HEK293 (cell line): ENCODE data around the gene CENPX.
A peak's percentile ranks its signal among the peaks of the same experiment; 100 is the strongest.

Experiments used
- BCL11B ChIP-seq: fragments of 450-650 bp; formaldehyde crosslinking; IDR thresholded peaks from 2 replicates; pipeline ENCODE4 v1.5.1; 2016; ENCODE audit warnings: low read depth, missing biosample characterization, missing genetic modification characterization
- EGR2 ChIP-seq: fragments of 450-650 bp; formaldehyde crosslinking; IDR thresholded peaks from 2 replicates; pipeline ENCODE4 v1.5.1; 2016; ENCODE audit warnings: low read depth, missing biosample characterization, missing genetic modification characterization
- GLI2 ChIP-seq: fragments of 450-650 bp; formaldehyde crosslinking; IDR thresholded peaks from 2 replicates; pipeline ENCODE4; 2017; ENCODE audit warnings: missing biosample characterization, missing genetic modification characterization, low read depth, borderline replicate concordance
- GLIS1 ChIP-seq: fragments of 450-650 bp; formaldehyde crosslinking; IDR thresholded peaks from 2 replicates; pipeline ENCODE4 v1.5.1; 2016; ENCODE audit warnings: missing biosample characterization, missing genetic modification characterization
- GLIS2 ChIP-seq: fragments of 450-650 bp; formaldehyde crosslinking; IDR thresholded peaks from 2 replicates; pipeline ENCODE4 v1.5.1; 2016; ENCODE audit warnings: missing biosample characterization, missing genetic modification characterization
- KLF8 ChIP-seq: fragments of 450-650 bp; formaldehyde crosslinking; IDR thresholded peaks from 2 replicates; pipeline ENCODE4 v1.5.1; 2016; ENCODE audit warnings: missing biosample characterization, missing genetic modification characterization
- MEIS1 ChIP-seq: sonication (generic); formaldehyde crosslinking; IDR thresholded peaks from 2 replicates; pipeline ENCODE4 v1.8.1; 2022; ENCODE audit warnings: missing genetic modification reagents, mild to moderate bottlenecking, borderline replicate concordance
- MZF1 ChIP-seq: fragments of 450-650 bp; formaldehyde crosslinking; IDR thresholded peaks from 2 replicates; pipeline ENCODE4 v1.5.1; 2017; ENCODE audit warnings: missing biosample characterization, missing genetic modification characterization, borderline replicate concordance
- OSR2 ChIP-seq: fragments of 450-650 bp; formaldehyde crosslinking; IDR thresholded peaks from 2 replicates; pipeline ENCODE4 v1.5.1; 2016; ENCODE audit warnings: missing biosample characterization, missing genetic modification characterization
- PRDM1 ChIP-seq: fragments of 450-650 bp; formaldehyde crosslinking; IDR thresholded peaks from 2 replicates; pipeline ENCODE4; 2016; ENCODE audit warnings: missing biosample characterization, missing genetic modification characterization
- RBAK ChIP-seq: fragments of 450-650 bp; formaldehyde crosslinking; IDR thresholded peaks from 2 replicates; pipeline ENCODE4 v1.5.1; 2016; ENCODE audit warnings: missing biosample characterization, missing genetic modification characterization
- REPIN1 ChIP-seq: fragments of 450-650 bp; formaldehyde crosslinking; IDR thresholded peaks from 2 replicates; pipeline ENCODE4 v1.5.1; 2017; ENCODE audit warnings: missing biosample characterization, missing genetic modification characterization, low read depth
- ZBTB11 ChIP-seq: fragments of 450-650 bp; formaldehyde crosslinking; conservative IDR thresholded peaks from 2 replicates; pipeline ENCODE4 v1.5.1; 2016; ENCODE audit warnings: low read depth, missing biosample characterization, missing genetic modification characterization
- ZBTB17 ChIP-seq: fragments of 450-650 bp; formaldehyde crosslinking; IDR thresholded peaks from 2 replicates; pipeline ENCODE4 v1.5.1; 2016; ENCODE audit warnings: missing biosample characterization, missing genetic modification characterization
- ZBTB48 ChIP-seq: fragments of 450-650 bp; formaldehyde crosslinking; IDR thresholded peaks from 2 replicates; pipeline ENCODE4 v1.5.1; 2016; ENCODE audit warnings: missing biosample characterization, missing genetic modification characterization
- ZBTB49 ChIP-seq: fragments of 450-650 bp; formaldehyde crosslinking; IDR thresholded peaks from 2 replicates; pipeline ENCODE4 v1.5.1; 2016; ENCODE audit warnings: missing biosample characterization, missing genetic modification characterization, low read depth
- ZBTB6 ChIP-seq: fragments of 450-650 bp; formaldehyde crosslinking; IDR thresholded peaks from 2 replicates; pipeline ENCODE4 v1.5.1; 2017; ENCODE audit warnings: missing biosample characterization, missing genetic modification characterization
- ZBTB8A ChIP-seq: fragments of 450-650 bp; formaldehyde crosslinking; IDR thresholded peaks from 2 replicates; pipeline ENCODE4 v1.5.1; 2016; ENCODE audit warnings: missing biosample characterization, missing genetic modification characterization
- ZFP3 ChIP-seq: fragments of 450-650 bp; formaldehyde crosslinking; IDR thresholded peaks from 2 replicates; pipeline ENCODE4 v1.5.1; 2016; ENCODE audit warnings: low read depth, missing biosample characterization, missing genetic modification characterization
- ZNF146 ChIP-seq: fragments of 450-650 bp; formaldehyde crosslinking; IDR thresholded peaks from 2 replicates; pipeline ENCODE4 v1.5.1; 2016; ENCODE audit warnings: missing biosample characterization, missing genetic modification characterization
- ZNF16 ChIP-seq: fragments of 450-650 bp; formaldehyde crosslinking; IDR thresholded peaks from 2 replicates; pipeline ENCODE4 v1.5.1; 2016; ENCODE audit warnings: low read depth, missing biosample characterization, missing genetic modification characterization
- ZNF26 ChIP-seq: fragments of 450-650 bp; formaldehyde crosslinking; IDR thresholded peaks from 2 replicates; pipeline ENCODE4 v1.5.1; 2016; ENCODE audit warnings: missing biosample characterization, missing genetic modification characterization
- ZNF394 ChIP-seq: fragments of 450-650 bp; formaldehyde crosslinking; IDR thresholded peaks from 2 replicates; pipeline ENCODE4 v1.5.1; 2016; ENCODE audit warnings: missing biosample characterization, missing genetic modification characterization, mild to moderate bottlenecking, moderate library complexity, borderline replicate concordance
- ZNF580 ChIP-seq: fragments of 450-650 bp; formaldehyde crosslinking; IDR thresholded peaks from 2 replicates; pipeline ENCODE4 v1.5.1; 2016; ENCODE audit warnings: missing biosample characterization, missing genetic modification characterization
- ZNF585B ChIP-seq: fragments of 450-650 bp; formaldehyde crosslinking; IDR thresholded peaks from 2 replicates; pipeline ENCODE4 v1.5.1; 2016; ENCODE audit warnings: missing biosample characterization, missing genetic modification characterization
- ZNF600 ChIP-seq: fragments of 450-650 bp; formaldehyde crosslinking; IDR thresholded peaks from 2 replicates; pipeline ENCODE4 v1.5.1; 2016; ENCODE audit warnings: missing biosample characterization, missing genetic modification characterization
- ZNF670 ChIP-seq: fragments of 450-650 bp; formaldehyde crosslinking; IDR thresholded peaks from 2 replicates; pipeline ENCODE4 v1.5.1; 2016; ENCODE audit warnings: missing biosample characterization, missing genetic modification characterization, low read depth
- ZNF677 ChIP-seq: fragments of 450-650 bp; IDR thresholded peaks from 2 replicates; pipeline ENCODE4 v1.5.0; 2018; ENCODE audit warnings: missing biosample characterization, mild to moderate bottlenecking, missing genetic modification characterization, moderate library complexity
- ZNF704 ChIP-seq: fragments of 450-650 bp; formaldehyde crosslinking; IDR thresholded peaks from 2 replicates; pipeline ENCODE4 v1.5.1; 2016; ENCODE audit warnings: missing biosample characterization, missing genetic modification characterization
- ZNF785 ChIP-seq: fragments of 450-650 bp; formaldehyde crosslinking; IDR thresholded peaks from 2 replicates; pipeline ENCODE4 v1.5.1; 2016; ENCODE audit warnings: missing biosample characterization, missing genetic modification characterization

Gene CENPX

GRCh38 chr17:82019690-82020571 is 2.7 kb downstream of the CENPX start (continued):
- no peak for TF ChIP-seq RBAK (tag by site-specific recombination)
- TF ChIP-seq ZNF394, result no peak
- TF ChIP-seq GLI2 (tag by site-specific recombination), result no peak
- no peak for TF ChIP-seq PRDM1 (tag by site-specific recombination)
- peak; percentile 71 for TF ChIP-seq BCL11B (tag by site-specific recombination)
- peak; percentile 57 for TF ChIP-seq ZBTB17 (tag by site-specific recombination)
- TF ChIP-seq ZNF580 (tag by site-specific recombination), result no peak
- 0 out of 2 replicates have a peak, but pooled peaks have one; percentile 45 for TF ChIP-seq EGR2 (tag by site-specific recombination)
- no peak for TF ChIP-seq ZNF670 (tag by site-specific recombination)
- no peak for TF ChIP-seq ZFP3
- TF ChIP-seq ZNF585B (tag by site-specific recombination), result no peak
- no peak for TF ChIP-seq ZBTB11 (tag by site-specific recombination)
- no peak for TF ChIP-seq REPIN1 (tag by site-specific recombination)
- TF ChIP-seq ZNF146 (tag by site-specific recombination), result no peak
- no peak for TF ChIP-seq OSR2 (tag by site-specific recombination)
- TF ChIP-seq GLIS2 (tag by site-specific recombination), result peak; percentile 81
- TF ChIP-seq ZBTB49 (tag by site-specific recombination), result no peak
- no peak for TF ChIP-seq ZNF16 (tag by site-specific recombination)
- no peak for TF ChIP-seq ZNF677 (tag by site-specific recombination)
- 0 out of 2 replicates have a peak, but pooled peaks have one; percentile 23 for TF ChIP-seq ZBTB8A
- TF ChIP-seq ZNF704 (tag by site-specific recombination), result no peak
- no peak for TF ChIP-seq MEIS1
- TF ChIP-seq ZBTB48 (tag by site-specific recombination), result peak; percentile 33; the same call in 1 of the 2 replicates
- TF ChIP-seq GLIS1, result peak; percentile 50
- TF ChIP-seq ZNF26 (tag by site-specific recombination), result no peak
- TF ChIP-seq MZF1 (tag by site-specific recombination), result no peak
- no peak for TF ChIP-seq ZNF785 (tag by site-specific recombination)
- TF ChIP-seq KLF8 (tag by site-specific recombination), result 0 out of 2 replicates have a peak, but pooled peaks have one; percentile 41
- TF ChIP-seq ZNF600 (tag by site-specific recombination), result peak; percentile 81; the same call in 1 of the 2 replicates
- no peak for TF ChIP-seq ZBTB6 (tag by site-specific recombination)
